Measurements from ENCODE around the gene SPZ1. TPM values are rescaled to one million over a fixed set of nuclear protein-coding genes. Genes with fewer than 3 reads are reported as not detected.

The SPZ1 gene, protein sequence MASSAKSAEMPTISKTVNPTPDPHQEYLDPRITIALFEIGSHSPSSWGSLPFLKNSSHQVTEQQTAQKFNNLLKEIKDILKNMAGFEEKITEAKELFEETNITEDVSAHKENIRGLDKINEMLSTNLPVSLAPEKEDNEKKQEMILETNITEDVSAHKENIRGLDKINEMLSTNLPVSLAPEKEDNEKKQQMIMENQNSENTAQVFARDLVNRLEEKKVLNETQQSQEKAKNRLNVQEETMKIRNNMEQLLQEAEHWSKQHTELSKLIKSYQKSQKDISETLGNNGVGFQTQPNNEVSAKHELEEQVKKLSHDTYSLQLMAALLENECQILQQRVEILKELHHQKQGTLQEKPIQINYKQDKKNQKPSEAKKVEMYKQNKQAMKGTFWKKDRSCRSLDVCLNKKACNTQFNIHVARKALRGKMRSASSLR
- total RNA-seq, result not detected in 2 replicates

DNA sequence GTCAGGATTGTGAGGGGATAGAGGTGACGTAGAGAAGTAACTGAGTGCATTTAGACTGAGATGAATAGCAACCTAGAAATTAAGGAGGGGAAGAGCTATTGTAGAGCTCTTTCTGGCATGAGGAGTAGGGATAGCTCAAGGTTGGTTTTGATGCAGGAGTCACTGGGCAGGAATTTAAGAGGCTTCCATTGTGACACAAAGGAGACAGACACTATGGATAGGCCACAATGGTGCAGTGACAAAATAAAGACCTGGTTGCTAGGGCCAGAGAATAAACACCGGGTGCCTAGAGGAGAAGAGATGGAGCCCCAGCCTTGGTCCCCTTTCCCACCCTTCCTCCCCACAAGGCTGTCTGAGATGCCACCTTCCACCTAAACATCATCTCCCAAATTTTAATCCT is at the start of gene SPZ1:
Gene SPZ1, plus strand, starts transcription at position 301 of the 400 bp plus-strand sequence. CDS start 214 bp downstream, outside the sequence.

Other genes with a start within 250 kb of the SPZ1 start
- 12.7 and 27.1 TPM in 2 replicates for gene SERINC5, start 64.0 kb upstream of the SPZ1 start, total RNA-seq
- 26.1 and 32.7 TPM in 2 replicates for gene ZFYVE16, start 88.1 kb downstream of the SPZ1 start, total RNA-seq
- 3.8 and 7.0 TPM in 2 replicates for gene FAM151B, start 168.1 kb downstream of the SPZ1 start, total RNA-seq

All from regular cardiac myocyte (primary cell).